Measurements from ENCODE around the gene ATP11A. TPM values are rescaled to one million over a fixed set of nuclear protein-coding genes. Genes with fewer than 3 reads are reported as not detected.

ATP11A gene
- total and polyA plus RNA-seq, 2 experiments from 2014 or later, result 12.3 to 52.6 TPM

- Mint-ChIP-seq H3K9me3 (peaks cover 15% of the 10 kb centered on the region), H3K27me3 (ENCODE audit: insufficient read depth, low read depth, poor library complexity) (peaks cover 2% of the 10 kb centered on the region), H3K4me3 (no peak overlapping the region), H3K4me1 (peaks cover 26% of the 10 kb centered on the region), H3K36me3 (ENCODE audit: low read depth) (peaks cover 58% of the 10 kb centered on the region), H3K27ac (no peak overlapping the region)
- Histone ChIP-seq H3K79me2 (replicated peaks; ENCODE audit: insufficient read depth) (0 out of 2 replicates have a peak, but pooled peaks cover 8% of the 10 kb centered on the region), H3K4me2 (no peak overlapping the region), H4K20me1 (replicated peaks; ENCODE audit: insufficient read depth) (no peaks in the 10 kb centered on the region), H3K9me2 (ENCODE audit: insufficient read depth) (no peaks in the 10 kb centered on the region), H3K36me3 (ENCODE audit: insufficient read depth) (no peaks in the 10 kb centered on the region), H2AFZ (no peak overlapping the region), H3F3A (replicated peaks; ENCODE audit: low read depth) (no peaks in the 10 kb centered on the region), H3K4me3 (no peak overlapping the region), H3K27ac (ENCODE audit: low read depth) (no peak overlapping the region), H3K27me3 (ENCODE audit: insufficient read depth) (no peaks in the 10 kb centered on the region), H3K4me1 (ENCODE audit: insufficient read depth) (peaks cover 14% of the 10 kb centered on the region; the same call in 1 of the 2 replicates)
- DNase-seq (ENCODE audit: low spot score) (no peak), ATAC-seq (no peak)
- no peak for TF ChIP-seq ZNF331 (CRISPR knock-in tag; IDR thresholded peaks at IDR 0.05; ENCODE audit: low read depth)
- TF ChIP-seq POLR2AphosphoS5 (IDR thresholded peaks at IDR 0.05; ENCODE audit: low read depth), result no peak
- no peak for TF ChIP-seq ZNF114 (CRISPR knock-in tag; IDR thresholded peaks at IDR 0.05)
- no peak for TF ChIP-seq EZH2phosphoT487 (IDR thresholded peaks at IDR 0.05; ENCODE audit: unreplicated experiment)
- TF ChIP-seq, protein P1, sequence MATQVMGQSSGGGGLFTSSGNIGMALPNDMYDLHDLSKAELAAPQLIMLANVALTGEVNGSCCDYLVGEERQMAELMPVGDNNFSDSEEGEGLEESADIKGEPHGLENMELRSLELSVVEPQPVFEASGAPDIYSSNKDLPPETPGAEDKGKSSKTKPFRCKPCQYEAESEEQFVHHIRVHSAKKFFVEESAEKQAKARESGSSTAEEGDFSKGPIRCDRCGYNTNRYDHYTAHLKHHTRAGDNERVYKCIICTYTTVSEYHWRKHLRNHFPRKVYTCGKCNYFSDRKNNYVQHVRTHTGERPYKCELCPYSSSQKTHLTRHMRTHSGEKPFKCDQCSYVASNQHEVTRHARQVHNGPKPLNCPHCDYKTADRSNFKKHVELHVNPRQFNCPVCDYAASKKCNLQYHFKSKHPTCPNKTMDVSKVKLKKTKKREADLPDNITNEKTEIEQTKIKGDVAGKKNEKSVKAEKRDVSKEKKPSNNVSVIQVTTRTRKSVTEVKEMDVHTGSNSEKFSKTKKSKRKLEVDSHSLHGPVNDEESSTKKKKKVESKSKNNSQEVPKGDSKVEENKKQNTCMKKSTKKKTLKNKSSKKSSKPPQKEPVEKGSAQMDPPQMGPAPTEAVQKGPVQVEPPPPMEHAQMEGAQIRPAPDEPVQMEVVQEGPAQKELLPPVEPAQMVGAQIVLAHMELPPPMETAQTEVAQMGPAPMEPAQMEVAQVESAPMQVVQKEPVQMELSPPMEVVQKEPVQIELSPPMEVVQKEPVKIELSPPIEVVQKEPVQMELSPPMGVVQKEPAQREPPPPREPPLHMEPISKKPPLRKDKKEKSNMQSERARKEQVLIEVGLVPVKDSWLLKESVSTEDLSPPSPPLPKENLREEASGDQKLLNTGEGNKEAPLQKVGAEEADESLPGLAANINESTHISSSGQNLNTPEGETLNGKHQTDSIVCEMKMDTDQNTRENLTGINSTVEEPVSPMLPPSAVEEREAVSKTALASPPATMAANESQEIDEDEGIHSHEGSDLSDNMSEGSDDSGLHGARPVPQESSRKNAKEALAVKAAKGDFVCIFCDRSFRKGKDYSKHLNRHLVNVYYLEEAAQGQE (IDR thresholded peaks at IDR 0.05; ENCODE audit: unreplicated experiment), result no peak
- TF ChIP-seq STAT1 (IDR thresholded peaks at IDR 0.05; ENCODE audit: unreplicated experiment), result no peak
- no peak for TF ChIP-seq CTCF (conservative IDR thresholded peaks at IDR 0.05; ENCODE audit: low read depth in 2 of 2)
- no peak for TF ChIP-seq EZH2 (IDR thresholded peaks at IDR 0.05; ENCODE audit: low read depth, unreplicated experiment)
- no peak for TF ChIP-seq JUNB (IDR thresholded peaks at IDR 0.05; ENCODE audit: unreplicated experiment)
- TF ChIP-seq NANOG (IDR thresholded peaks at IDR 0.05; ENCODE audit: borderline replicate concordance), result no peak
- no peak for TF ChIP-seq CREB1 (CRISPR knock-in tag; IDR thresholded peaks at IDR 0.05; ENCODE audit: low read depth)
- TF ChIP-seq ZNF462 (CRISPR knock-in tag; IDR thresholded peaks at IDR 0.05), result no peak
Observed at GRCh38 chr13:112793545-112794445, 104.0 kb downstream of the ATP11A start.

Measured in GM23338 (cell line).